MCF 10A (cell line): ENCODE results near the gene VTN. TPM values are rescaled to one million over a fixed set of nuclear protein-coding genes. Genes with fewer than 3 reads are reported as not detected.
A peak's percentile ranks its signal among the peaks of the same experiment; 100 is the strongest.

Source experiments
- BruUV-seq: library from RNA; stranded (reverse); fragments of 400-500 nt; replicated peaks from 2 replicates; lab custom pipeline; 2021; lab: Mats Ljungman, UMichigan
- CTCF ChIA-PET: fragments of 300-600 bp; sonication (Branson Sonifier 250); formaldehyde crosslinking; extraction: SDS; loops from one replicate; lab custom pipeline; 2021; ENCODE audit warnings: antibody characterized with exemption, inconsistent platforms; lab: Yijun Ruan, JAX
- POLR2A ChIA-PET: fragments of 300-600, 350-650 bp; sonication (Branson Sonifier 250); formaldehyde crosslinking; extraction: SDS; loops from one replicate; lab custom pipeline; 2020; ENCODE audit warnings: antibody characterized with exemption, inconsistent platforms; lab: Yijun Ruan, JAX
- DNase-seq: peaks from one replicate; pipeline ENCODE4 v3.0.0-alpha.2; 2018; ENCODE audit not compliant: unreplicated experiment
- H3K27ac Mint-ChIP-seq: one replicate; pipeline ENCODE4 v1.8.0; 2022; ENCODE audit warnings: mild to moderate bottlenecking, low read depth, mixed read lengths; ENCODE audit not compliant: unreplicated experiment
- H3K27me3 Mint-ChIP-seq: one replicate; pipeline ENCODE4 v1.8.0; 2022; ENCODE audit warnings: mixed read lengths; ENCODE audit not compliant: insufficient read depth, unreplicated experiment
- H3K36me3 Mint-ChIP-seq: one replicate; pipeline ENCODE4 v1.8.0; 2022; ENCODE audit warnings: mild to moderate bottlenecking, moderate library complexity, mixed read lengths; ENCODE audit not compliant: insufficient read depth, unreplicated experiment
- H3K4me1 Mint-ChIP-seq: one replicate; pipeline ENCODE4 v1.8.0; 2022; ENCODE audit warnings: mixed read lengths; ENCODE audit not compliant: insufficient read depth, unreplicated experiment
- H3K4me3 Mint-ChIP-seq: one replicate; pipeline ENCODE4 v1.8.0; 2022; ENCODE audit warnings: mild to moderate bottlenecking, moderate library complexity, mixed read lengths; ENCODE audit not compliant: unreplicated experiment
- H3K9me3 Mint-ChIP-seq: one replicate; pipeline ENCODE4 v1.8.0; 2022; ENCODE audit warnings: mixed read lengths; ENCODE audit not compliant: unreplicated experiment
- CTCF ChIP-seq: fragments of 200-600 bp; IDR thresholded peaks from one replicate; pipeline ENCODE4 v1.8.0; 2022; ENCODE audit warnings: antibody characterized with exemption, mild to moderate bottlenecking; ENCODE audit not compliant: unreplicated experiment
- intact Hi-C: fragments of 100-400 bp; cut with micrococcal nuclease; formaldehyde crosslinking; loops from 2 replicates; pipeline ENCODE4 v1.14.1; 2022
- total RNA-seq: library from RNA; stranded (reverse); gene quantifications from 2 replicates; pipeline ENCODE4 v1.2.3, GENCODE V29; 2022

The VTN gene
- total RNA-seq, 1 experiment from 2014 or later: not detected

DNA sequence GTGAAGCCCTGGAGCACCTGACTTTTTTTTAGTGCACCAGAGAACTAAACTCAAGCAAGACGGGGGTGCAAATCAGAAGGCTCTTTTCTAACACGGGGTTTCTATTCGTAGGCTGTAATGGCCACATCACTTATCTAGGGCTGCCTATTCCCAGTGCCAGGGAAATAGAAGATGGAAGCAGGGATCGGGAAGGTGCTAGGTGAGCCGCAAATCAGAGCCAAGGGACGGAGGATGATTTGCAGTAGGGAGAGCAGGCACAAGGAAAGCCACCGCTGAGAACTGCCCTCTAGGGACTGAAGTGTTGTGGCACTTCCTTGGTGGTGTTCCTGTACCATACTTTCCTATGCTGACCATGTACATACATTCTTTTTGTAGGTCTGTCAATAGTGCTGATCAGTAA lies 43.7 kb upstream of the VTN start:
- Mint-ChIP-seq H3K36me3 (no peaks in the 10 kb centered on the region), H3K27me3 (no peaks in the 10 kb centered on the region), H3K4me3 (no peak overlapping the region), H3K27ac (no peak overlapping the region), H3K4me1 (peaks cover 7% of the 10 kb centered on the region), H3K9me3 (no peaks in the 10 kb centered on the region)
- ChIA-PET CTCF (interaction anchor here (1.1 kb wide), 1 partner anchor 19 kb away, joined by 3 read pairs; no protein-coding TSS in a partner anchor), POLR2A (interaction anchor here (1.2 to 1.8 kb wide), 2 partner anchors 23 to 56 kb away, joined by 5 to 7 read pairs; partner anchors contain the start of gene POLDIP2)
- intact Hi-C loops: no loop called here
- no peak for DNase-seq
- no TSS peak for BruUV-seq
- TF ChIP-seq CTCF: no peak

DNA sequence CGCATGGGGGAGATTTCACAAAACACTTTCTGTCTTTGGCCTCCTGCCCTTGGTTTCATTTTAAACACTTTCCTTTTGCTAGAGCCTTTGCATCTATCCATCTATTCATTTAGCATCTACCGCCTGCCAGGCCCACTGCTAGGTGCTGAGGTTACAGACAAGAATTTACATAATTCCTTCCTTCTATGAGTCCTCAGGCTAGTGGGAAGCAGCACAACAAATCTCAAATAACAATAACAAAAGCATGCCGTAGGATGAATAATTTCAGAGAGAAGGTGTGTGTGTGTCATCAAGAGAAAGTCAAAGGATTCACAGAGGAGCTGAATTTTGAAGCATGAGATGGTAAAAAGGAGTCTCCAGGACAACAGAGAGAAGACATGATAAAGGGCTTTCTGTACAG lies 42.0 kb upstream of the VTN start:
- intact Hi-C loops: no loop called here
- ChIA-PET CTCF (interaction anchor here (0.7 kb wide), 1 partner anchor 79 kb away, joined by 4 read pairs; no protein-coding TSS in a partner anchor), POLR2A (interaction anchor here (1.2 kb wide), 1 partner anchor 65 kb away, joined by 3 read pairs; no protein-coding TSS in a partner anchor)
- no TSS peak for BruUV-seq
- H3K9me3 Mint-ChIP-seq: no peaks in the 10 kb centered on the region
- H3K27ac Mint-ChIP-seq: no peak overlapping the region
- H3K36me3 Mint-ChIP-seq: no peaks in the 10 kb centered on the region
- no peak overlapping the region for H3K4me3 Mint-ChIP-seq
- no peaks in the 10 kb centered on the region for H3K27me3 Mint-ChIP-seq
- DNase-seq: no peak
- TF ChIP-seq CTCF: no peak
- peaks cover 18% of the 10 kb centered on the region for H3K4me1 Mint-ChIP-seq

- BruUV-seq: no TSS peak
- intact Hi-C loops: no loop called here
- CTCF ChIA-PET: interaction anchor here (0.6 to 1.8 kb wide), 9 partner anchors 9 to 133 kb away, joined by 3 to 23 read pairs (median 4); partner anchors contain the start of gene SLC13A2
- POLR2A ChIA-PET: interaction anchor here (0.6 to 5.8 kb wide), 15 partner anchors 9 to 160 kb away, joined by 3 to 57 read pairs (median 7); partner anchors contain the start of genes IFT20, POLDIP2 and TNFAIP1
- peaks cover 11% of the 10 kb centered on the region for H3K36me3 Mint-ChIP-seq
- TF ChIP-seq CTCF: no peak
- H3K27ac Mint-ChIP-seq: peak overlapping the region; percentile 21
- H3K9me3 Mint-ChIP-seq: no peaks in the 10 kb centered on the region
- no peak for DNase-seq
- H3K4me1 Mint-ChIP-seq: peaks cover 23% of the 10 kb centered on the region
- H3K27me3 Mint-ChIP-seq: no peaks in the 10 kb centered on the region
- no peak overlapping the region for H3K4me3 Mint-ChIP-seq
Measured at GRCh38 chr17:28407974-28408306, 37.8 kb upstream of the VTN start.

- intact Hi-C loops: no loop called here
- H3K27ac Mint-ChIP-seq: peak overlapping the region; percentile 21
Measured at GRCh38 chr17:28407130-28407973, 37.2 kb upstream of the VTN start.

More at GRCh38 chr17:28407130-28407973, 37.2 kb upstream of the VTN start:
- CTCF ChIA-PET: interaction anchor here (0.7 to 1.8 kb wide), 10 partner anchors 9 to 133 kb away, joined by 3 to 23 read pairs (median 4); partner anchors contain the start of genes SLC13A2 and TNFAIP1
- no peak for TF ChIP-seq CTCF
- Mint-ChIP-seq H3K36me3 (peaks cover 17% of the 10 kb centered on the region), H3K27me3 (no peaks in the 10 kb centered on the region), H3K4me1 (peaks cover 23% of the 10 kb centered on the region), H3K9me3 (no peaks in the 10 kb centered on the region), H3K4me3 (peak overlapping the region; percentile 4)
- BruUV-seq: no TSS peak
- POLR2A ChIA-PET: interaction anchor here (0.6 to 5.8 kb wide), 18 partner anchors 9 to 164 kb away, joined by 3 to 57 read pairs (median 5); partner anchors contain the start of genes IFT20, PIGS, POLDIP2 and TNFAIP1
- DNase-seq: peak; percentile 91
